GM12878 (cell line): ENCODE results near the gene CPS1. TPM values are rescaled to one million over a fixed set of nuclear protein-coding genes. Genes with fewer than 3 reads are reported as not detected.

ENCODE experiments used
- ATAC-seq: fragments of 200-7000 bp; cut with Tn5 transposase; 3 replicates; pipeline ENCODE4 v1.9.1; 2020; ENCODE audit warnings: mild to moderate bottlenecking, moderate library complexity
- BruUV-seq: library from RNA; stranded (reverse); fragments of 400-500 nt; replicated peaks from 2 replicates; lab custom pipeline; 2021; lab: Mats Ljungman, UMichigan
- CTCF ChIA-PET: fragments of 300-600 bp; sonication (Branson Sonifier 250); formaldehyde crosslinking; extraction: SDS; loops from one replicate; lab custom pipeline; 2021; ENCODE audit warnings: inconsistent platforms; lab: Yijun Ruan, JAX
- POLR2A ChIA-PET: fragments of 350-600 bp; formaldehyde crosslinking; extraction: SDS; loops from one replicate; lab custom pipeline; 2021; ENCODE audit warnings: inconsistent platforms; lab: Charles Lee
- RAD21 ChIA-PET: fragments of 300-600 bp; sonication (Branson Sonifier 250); formaldehyde crosslinking; loops from one replicate; lab custom pipeline; 2023; ENCODE audit warnings: antibody characterized with exemption; ENCODE audit not compliant: unreplicated experiment; lab: Charles Lee
- SMC1A ChIA-PET: fragments of 300-600 bp; sonication (Branson Sonifier 250); formaldehyde crosslinking; loops from one replicate; lab custom pipeline; 2023; ENCODE audit not compliant: unreplicated experiment, uncharacterized antibody; lab: Charles Lee
- DNase-seq: peaks from one replicate; pipeline ENCODE4 v3.0.0-alpha.2; 2011; ENCODE audit warnings: low read depth, low spot score
- FAIRE-seq: peaks from 3 replicates; lab custom pipeline; 2011; peaks lifted over from hg19 to GRCh38; lab: Jason Lieb, UNC
- H2AFZ ChIP-seq: 2 replicates; pipeline ENCODE4 v1.6.0; 2011; ENCODE audit warnings: low read depth, low read length, control low read depth; ENCODE audit not compliant: control insufficient read depth
- H3K27ac ChIP-seq: 2 replicates; pipeline ENCODE4 v1.5.1; 2011; ENCODE audit warnings: control low read depth; ENCODE audit not compliant: control insufficient read depth, insufficient read depth
- H3K27me3 ChIP-seq, 2 experiments: replicated peaks in 1 of 2; 2 replicates each; pipeline versions ENCODE4 v1.6.0 to v1.6.1; 2011; ENCODE audit warnings: low read length in 1 of 2; ENCODE audit not compliant: control insufficient read depth in 2 of 2, insufficient read depth in 2 of 2
- H3K36me3 ChIP-seq, 2 experiments: 2 replicates each; pipeline ENCODE4 v1.5.1; 2011; ENCODE audit warnings: low read length in 1 of 2; ENCODE audit not compliant: control insufficient read depth in 2 of 2, insufficient read depth in 2 of 2
- H3K4me1 ChIP-seq: 2 replicates; pipeline ENCODE4 v1.6.1; 2011; ENCODE audit warnings: mild to moderate bottlenecking, low read length, moderate library complexity, mixed read lengths; ENCODE audit not compliant: control insufficient read depth, insufficient read depth
- H3K4me2 ChIP-seq: 2 replicates; pipeline ENCODE4 v1.6.0; 2011; ENCODE audit warnings: control low read depth; ENCODE audit not compliant: control insufficient read depth, insufficient read depth
- H3K4me3 ChIP-seq: fragments of 200-600 bp; sonication (generic); 2 replicates; pipeline ENCODE4 v1.5.1; 2016
- H3K79me2 ChIP-seq: 2 replicates; pipeline ENCODE4 v1.6.0; 2011; ENCODE audit warnings: low read length; ENCODE audit not compliant: control insufficient read depth, insufficient read depth
- H3K9ac ChIP-seq: 2 replicates; pipeline ENCODE4 v1.8.0; 2011; ENCODE audit warnings: low read length, control low read depth, mixed read lengths; ENCODE audit not compliant: control insufficient read depth, insufficient read depth
- H3K9me3 ChIP-seq: replicated peaks from 3 replicates; pipeline ENCODE4 v1.5.1; 2011; ENCODE audit warnings: mild to moderate bottlenecking, low read length; ENCODE audit not compliant: control insufficient read depth, insufficient read depth
- H4K20me1 ChIP-seq: 2 replicates; pipeline ENCODE4 v1.6.0; 2011; ENCODE audit not compliant: control insufficient read depth, insufficient read depth
- BCL11A ChIP-seq: IDR thresholded peaks from 2 replicates; pipeline ENCODE4 v1.6.1; 2011; ENCODE audit warnings: low read depth, low read length
- ETV6 ChIP-seq, 2 experiments: fragments of 450-650 bp in 1 of 2; IDR thresholded peaks in 1 of 2; conservative IDR thresholded peaks in 1 of 2; 2 replicates each; pipeline ENCODE4 v1.6.1; 2014; ENCODE audit warnings: antibody characterized with exemption in 1 of 2, borderline replicate concordance in 1 of 2, low read depth in 1 of 2, mild to moderate bottlenecking in 1 of 2, moderate library complexity in 1 of 2
- HCFC1 ChIP-seq: fragments of 150-350 bp; IDR thresholded peaks from 2 replicates; pipeline ENCODE4 v1.6.1; 2014; ENCODE audit warnings: low read length
- HDAC2 ChIP-seq: fragments of 200-600 bp; sonication (generic); IDR thresholded peaks from 2 replicates; pipeline ENCODE4 v1.6.1; 2017
- JUND ChIP-seq: IDR thresholded peaks from 2 replicates; pipeline ENCODE4 v1.6.1; 2012; ENCODE audit warnings: low read depth, mild to moderate bottlenecking, low read length, improper control_type of control experiment, moderate library complexity
- KAT2A ChIP-seq: conservative IDR thresholded peaks from 2 replicates; pipeline ENCODE4 v1.6.1; 2011; ENCODE audit warnings: low read depth, low read length; ENCODE audit not compliant: control insufficient read depth
- NFYB ChIP-seq: IDR thresholded peaks from 2 replicates; pipeline ENCODE4 v1.6.1; 2011; ENCODE audit warnings: low read depth, mild to moderate bottlenecking, low read length, improper control_type of control experiment, moderate library complexity; ENCODE audit not compliant: insufficient read depth
- RUNX3 ChIP-seq: IDR thresholded peaks from 2 replicates; pipeline ENCODE4 v1.6.1; 2012; ENCODE audit warnings: low read length, inconsistent platforms
- SMAD5 ChIP-seq: IDR thresholded peaks from 2 replicates; pipeline ENCODE4 v1.6.1; 2016; ENCODE audit warnings: antibody characterized with exemption, low read depth
- SP1 ChIP-seq: IDR thresholded peaks from one replicate; pipeline ENCODE4 v1.6.1; 2011; ENCODE audit warnings: low read depth, low read length
- ZNF384 ChIP-seq: IDR thresholded peaks from 2 replicates; pipeline ENCODE4 v1.6.1; 2012; ENCODE audit warnings: low read depth, mild to moderate bottlenecking, low read length, improper control_type of control experiment, borderline replicate concordance
- WGBS: methylation state at CpG from one replicate; pipeline ENCODE4 v1.1.6; 2016; ENCODE audit warnings: low lambda C conversion rate; ENCODE audit not compliant: insufficient replicate concordance, insufficient coverage; ENCODE audit errors: missing lambda C conversion rate; 5-methylcytosine and 5-hydroxymethylcytosine counted together
- in situ Hi-C: fragments of 300-500 bp; cut with MboI; formaldehyde crosslinking; loops from 9 replicates; pipeline ENCODE4 v1.14.3; 2018; ENCODE audit warnings: mixed read lengths
- intact Hi-C: fragments of 100-400 bp; cut with micrococcal nuclease; formaldehyde crosslinking; loops from one replicate; pipeline ENCODE4 v1.14.2; 2022; ENCODE audit not compliant: unreplicated experiment
- polyA plus RNA-seq, 11 experiments: library from polyadenylated mRNA; depleted of rRNA in 4 of 11; unstranded in 6 of 11; stranded (reverse) in 5 of 11; fragments of >200 nt; fragmentation: Nextera tagmentation in 4 of 11; fragmentation: Illumina TruSeq in 1 of 11; extraction: Ambion mirVana in 4 of 11; extraction: Trizol in 1 of 11; gene quantifications; 1 replicate in 1 of 11; 2 replicates in 10 of 11; pipeline versions ENCODE4 v1.2.1 to v1.2.3, GENCODE V29; 2011 to 2016; ENCODE audit warnings: inconsistent platforms in 2 of 11, missing spikeins in 2 of 11, low read depth in 1 of 11
- total RNA-seq, 4 experiments: library from RNA; depleted of rRNA in 3 of 4; stranded (reverse); fragments of >200 nt in 3 of 4; fragmentation: Illumina TruSeq in 1 of 4; extraction: Trizol in 1 of 4; gene quantifications; 2 replicates each; pipeline versions ENCODE4 v1.2.1 to v1.2.3, GENCODE V29; 2013 to 2021

The CPS1 gene
- total and polyA plus RNA-seq, 10 of the 15 experiments (the other 5 are each of a cell fraction or from before 2014, with no cell fraction given): 0.20 to 4.6 (median 0.55) TPM

GRCh38 chr2:210559182-210559581 is 2.8 kb downstream of the CPS1 start:
- Histone ChIP-seq H3K9me3 (no peaks in the 10 kb centered on the region), H3K79me2 (no peaks in the 10 kb centered on the region), H4K20me1 (no peaks in the 10 kb centered on the region)
- in situ Hi-C loops: no loop called here
- BruUV-seq: no TSS peak
- 67% methylated on average over 6 of the region's 6 CpGs for WGBS
- no peak for TF ChIP-seq ETV6 (conservative IDR thresholded peaks at IDR 0.05 in 1 of 2, IDR thresholded peaks at IDR 0.05 in 1 of 2; ENCODE audit: borderline replicate concordance in 1 of 2, low read depth in 1 of 2)
- TF ChIP-seq ZNF384: no peak
- no peak for TF ChIP-seq NFYB
- no peak for TF ChIP-seq KAT2A
- TF ChIP-seq SP1: no peak
- TF ChIP-seq, all 136 proteins: peak for 0
- ChIA-PET POLR2A (no interaction called here), CTCF (no interaction called here), RAD21 (no interaction called here), SMC1A (no interaction called here)
- Histone ChIP-seq H3K27me3 (no peaks in the 10 kb centered on the region), H3K4me2 (no peak overlapping the region), H3K4me3 (no peak overlapping the region), H3K36me3 (no peaks in the 10 kb centered on the region), H3K9ac (no peak overlapping the region), H3K4me1 (no peaks in the 10 kb centered on the region), H2AFZ (no peak overlapping the region), H3K27ac (no peak overlapping the region)
- intact Hi-C loops: no loop called here
- ATAC-seq (no peak), DNase-seq (no peak), FAIRE-seq (no peak)

DNA sequence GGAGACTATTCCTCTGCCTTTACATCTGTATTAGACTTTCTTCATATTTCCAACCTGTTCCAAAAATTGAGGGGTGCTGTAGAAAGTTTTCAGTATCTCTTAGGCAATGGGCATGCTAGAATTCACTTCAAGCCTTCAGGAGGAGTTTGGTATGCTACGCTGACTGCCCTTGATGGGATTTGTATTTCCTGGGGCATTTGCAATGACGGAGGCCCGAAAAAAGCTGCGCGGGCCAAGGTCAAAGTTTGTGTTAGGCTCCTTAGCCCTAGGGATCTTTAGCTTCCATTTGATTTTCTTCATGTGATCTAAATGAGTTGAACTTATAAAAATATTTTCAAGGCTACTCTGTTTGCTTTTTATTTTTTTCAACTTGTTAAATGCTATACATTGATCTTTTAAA is 5.1 kb downstream of the CPS1 start:
- Histone ChIP-seq H3K9ac (no peak overlapping the region), H3K4me3 (no peak overlapping the region), H3K9me3 (no peaks in the 10 kb centered on the region)
- intact Hi-C loops: no loop called here
- no peak for TF ChIP-seq BCL11A
- no peak for TF ChIP-seq RUNX3
- no peak for TF ChIP-seq JUND
- TF ChIP-seq SMAD5: no peak
- no peak for TF ChIP-seq HDAC2
- no peak for TF ChIP-seq HCFC1
- TF ChIP-seq, all 136 proteins: peak for 0
- FAIRE-seq (no peak), DNase-seq (no peak), ATAC-seq (no peak)
- ChIA-PET SMC1A (interaction anchor here (1.6 kb wide), 1 partner anchor 12 kb away, joined by 4 read pairs; no protein-coding TSS in a partner anchor), CTCF (interaction anchor here (1.7 to 2.0 kb wide), 2 partner anchors 9 to 59 kb away, joined by 5 to 6 read pairs; no protein-coding TSS in a partner anchor), RAD21 (interaction anchor here (1.3 to 1.4 kb wide), 2 partner anchors 11 to 15 kb away, joined by 3 to 4 read pairs; no protein-coding TSS in a partner anchor), POLR2A (no interaction called here)
- no TSS peak for BruUV-seq
- H3K4me1 ChIP-seq: no peaks in the 10 kb centered on the region
- 71% methylated on average over 5 of the region's 5 CpGs for WGBS
- H2AFZ ChIP-seq: no peak overlapping the region
- no peaks in the 10 kb centered on the region for H4K20me1 ChIP-seq
- no peaks in the 10 kb centered on the region for H3K79me2 ChIP-seq
- no peaks in the 10 kb centered on the region for H3K27me3 ChIP-seq
- no peak overlapping the region for H3K27ac ChIP-seq
- H3K4me2 ChIP-seq: no peak overlapping the region
- in situ Hi-C loops: no loop called here
- no peaks in the 10 kb centered on the region for H3K36me3 ChIP-seq
